GM12878 (cell line): ENCODE data around the gene DNAH9. TPM values are rescaled to one million over a fixed set of nuclear protein-coding genes. Genes with fewer than 3 reads are reported as not detected.

ENCODE experiments used
- ATAC-seq: fragments of 200-7000 bp; cut with Tn5 transposase; 3 replicates; pipeline ENCODE4 v1.9.1; 2020; ENCODE audit warnings: mild to moderate bottlenecking, moderate library complexity
- BruUV-seq: library from RNA; stranded (reverse); fragments of 400-500 nt; replicated peaks from 2 replicates; lab custom pipeline; 2021; lab: Mats Ljungman, UMichigan
- CTCF ChIA-PET: fragments of 300-600 bp; sonication (Branson Sonifier 250); formaldehyde crosslinking; extraction: SDS; loops from one replicate; lab custom pipeline; 2021; ENCODE audit warnings: inconsistent platforms; lab: Yijun Ruan, JAX
- POLR2A ChIA-PET: fragments of 350-600 bp; formaldehyde crosslinking; extraction: SDS; loops from one replicate; lab custom pipeline; 2021; ENCODE audit warnings: inconsistent platforms; lab: Charles Lee
- RAD21 ChIA-PET: fragments of 300-600 bp; sonication (Branson Sonifier 250); formaldehyde crosslinking; loops from one replicate; lab custom pipeline; 2023; ENCODE audit warnings: antibody characterized with exemption; ENCODE audit not compliant: unreplicated experiment; lab: Charles Lee
- SMC1A ChIA-PET: fragments of 300-600 bp; sonication (Branson Sonifier 250); formaldehyde crosslinking; loops from one replicate; lab custom pipeline; 2023; ENCODE audit not compliant: unreplicated experiment, uncharacterized antibody; lab: Charles Lee
- DNase-seq: peaks from one replicate; pipeline ENCODE4 v3.0.0-alpha.2; 2011; ENCODE audit warnings: low read depth, low spot score
- FAIRE-seq: peaks from 3 replicates; lab custom pipeline; 2011; peaks lifted over from hg19 to GRCh38; lab: Jason Lieb, UNC
- H2AFZ ChIP-seq: 2 replicates; pipeline ENCODE4 v1.6.0; 2011; ENCODE audit warnings: low read depth, low read length, control low read depth; ENCODE audit not compliant: control insufficient read depth
- H3K27ac ChIP-seq: 2 replicates; pipeline ENCODE4 v1.5.1; 2011; ENCODE audit warnings: control low read depth; ENCODE audit not compliant: control insufficient read depth, insufficient read depth
- H3K27me3 ChIP-seq, 2 experiments: replicated peaks in 1 of 2; 2 replicates each; pipeline versions ENCODE4 v1.6.0 to v1.6.1; 2011; ENCODE audit warnings: low read length in 1 of 2; ENCODE audit not compliant: control insufficient read depth in 2 of 2, insufficient read depth in 2 of 2
- H3K36me3 ChIP-seq, 2 experiments: 2 replicates each; pipeline ENCODE4 v1.5.1; 2011; ENCODE audit warnings: low read length in 1 of 2; ENCODE audit not compliant: control insufficient read depth in 2 of 2, insufficient read depth in 2 of 2
- H3K4me1 ChIP-seq: 2 replicates; pipeline ENCODE4 v1.6.1; 2011; ENCODE audit warnings: mild to moderate bottlenecking, low read length, moderate library complexity, mixed read lengths; ENCODE audit not compliant: control insufficient read depth, insufficient read depth
- H3K4me2 ChIP-seq: 2 replicates; pipeline ENCODE4 v1.6.0; 2011; ENCODE audit warnings: control low read depth; ENCODE audit not compliant: control insufficient read depth, insufficient read depth
- H3K4me3 ChIP-seq: fragments of 200-600 bp; sonication (generic); 2 replicates; pipeline ENCODE4 v1.5.1; 2016
- H3K79me2 ChIP-seq: 2 replicates; pipeline ENCODE4 v1.6.0; 2011; ENCODE audit warnings: low read length; ENCODE audit not compliant: control insufficient read depth, insufficient read depth
- H3K9ac ChIP-seq: 2 replicates; pipeline ENCODE4 v1.8.0; 2011; ENCODE audit warnings: low read length, control low read depth, mixed read lengths; ENCODE audit not compliant: control insufficient read depth, insufficient read depth
- H3K9me3 ChIP-seq: replicated peaks from 3 replicates; pipeline ENCODE4 v1.5.1; 2011; ENCODE audit warnings: mild to moderate bottlenecking, low read length; ENCODE audit not compliant: control insufficient read depth, insufficient read depth
- H4K20me1 ChIP-seq: 2 replicates; pipeline ENCODE4 v1.6.0; 2011; ENCODE audit not compliant: control insufficient read depth, insufficient read depth
- BCL11A ChIP-seq: IDR thresholded peaks from 2 replicates; pipeline ENCODE4 v1.6.1; 2011; ENCODE audit warnings: low read depth, low read length
- BCLAF1 ChIP-seq: fragments of 450-650 bp; IDR thresholded peaks from 2 replicates; pipeline ENCODE4 v1.6.1; 2017; ENCODE audit warnings: antibody characterized with exemption, mild to moderate bottlenecking, moderate library complexity
- CBX5 ChIP-seq: sonication (generic); IDR thresholded peaks from 2 replicates; pipeline ENCODE4 v1.6.1; 2016; ENCODE audit warnings: low read depth, moderate library complexity, mild to moderate bottlenecking, inconsistent platforms
- CEBPB ChIP-seq, 2 experiments: fragments of 150-350 bp in 1 of 2; IDR thresholded peaks; 2 replicates each; pipeline ENCODE4 v1.6.1; 2012 to 2014; ENCODE audit warnings: low read depth in 2 of 2, low read length in 2 of 2, borderline replicate concordance in 1 of 2, inconsistent platforms in 1 of 2
- ESRRA ChIP-seq: IDR thresholded peaks from 2 replicates; pipeline ENCODE4 v1.6.1; 2012; ENCODE audit warnings: mild to moderate bottlenecking, low read length, improper control_type of control experiment
- GATAD2B ChIP-seq: fragments of 450-650 bp; conservative IDR thresholded peaks from 2 replicates; pipeline ENCODE4 v1.6.1; 2017; ENCODE audit warnings: low read depth, mild to moderate bottlenecking, moderate library complexity
- MTA2 ChIP-seq: fragments of 450-650 bp; IDR thresholded peaks from 2 replicates; pipeline ENCODE4 v1.6.1; 2016; ENCODE audit warnings: low read depth, mild to moderate bottlenecking, moderate library complexity
- MTA3 ChIP-seq: IDR thresholded peaks from 2 replicates; pipeline ENCODE4 v1.6.1; 2012; ENCODE audit warnings: low read length, inconsistent platforms, borderline replicate concordance
- MYB ChIP-seq: fragments of 150-350 bp; IDR thresholded peaks from 2 replicates; pipeline ENCODE4 v1.6.1; 2014; ENCODE audit warnings: mild to moderate bottlenecking, low read depth, low read length, borderline replicate concordance
- NFXL1 ChIP-seq: fragments of 450-650 bp; IDR thresholded peaks from 2 replicates; pipeline ENCODE4 v1.6.1; 2017; ENCODE audit warnings: antibody characterized with exemption, mild to moderate bottlenecking, borderline replicate concordance
- NR2C2 ChIP-seq: IDR thresholded peaks from 2 replicates; pipeline ENCODE4 v1.6.1; 2011; ENCODE audit warnings: borderline replicate concordance, low read depth; ENCODE audit not compliant: control insufficient read depth, insufficient read length
- RB1 ChIP-seq: fragments of 450-650 bp; formaldehyde crosslinking; IDR thresholded peaks from 2 replicates; pipeline ENCODE4 v1.6.1; 2017; ENCODE audit warnings: mild to moderate bottlenecking, borderline replicate concordance
- RFX5 ChIP-seq: IDR thresholded peaks from 2 replicates; pipeline ENCODE4 v1.6.1; 2011; ENCODE audit warnings: low read depth, low read length, improper control_type of control experiment
- SIX5 ChIP-seq: IDR thresholded peaks from 2 replicates; pipeline ENCODE4 v1.6.1; 2011; ENCODE audit warnings: mild to moderate bottlenecking, low read depth, low read length, moderate library complexity; ENCODE audit not compliant: severe bottlenecking
- SREBF2 ChIP-seq: IDR thresholded peaks from 2 replicates; pipeline ENCODE4 v1.6.1; 2012; ENCODE audit warnings: mild to moderate bottlenecking, low read length
- SRF ChIP-seq, 2 experiments: IDR thresholded peaks; 2 replicates each; pipeline ENCODE4 v1.6.1; 2011; ENCODE audit warnings: low read depth in 2 of 2, low read length in 2 of 2, mild to moderate bottlenecking in 1 of 2, moderate library complexity in 1 of 2
- ZNF592 ChIP-seq: fragments of 450-650 bp; IDR thresholded peaks from 2 replicates; pipeline ENCODE4 v1.6.1; 2017; ENCODE audit warnings: mild to moderate bottlenecking, moderate library complexity
- WGBS: methylation state at CpG from one replicate; pipeline ENCODE4 v1.1.6; 2016; ENCODE audit warnings: low lambda C conversion rate; ENCODE audit not compliant: insufficient replicate concordance, insufficient coverage; ENCODE audit errors: missing lambda C conversion rate; 5-methylcytosine and 5-hydroxymethylcytosine counted together
- in situ Hi-C: fragments of 300-500 bp; cut with MboI; formaldehyde crosslinking; loops from 9 replicates; pipeline ENCODE4 v1.14.3; 2018; ENCODE audit warnings: mixed read lengths
- intact Hi-C: fragments of 100-400 bp; cut with micrococcal nuclease; formaldehyde crosslinking; loops from one replicate; pipeline ENCODE4 v1.14.2; 2022; ENCODE audit not compliant: unreplicated experiment
- polyA plus RNA-seq, 11 experiments: library from polyadenylated mRNA; depleted of rRNA in 4 of 11; unstranded in 6 of 11; stranded (reverse) in 5 of 11; fragments of >200 nt; fragmentation: Nextera tagmentation in 4 of 11; fragmentation: Illumina TruSeq in 1 of 11; extraction: Ambion mirVana in 4 of 11; extraction: Trizol in 1 of 11; gene quantifications; 1 replicate in 1 of 11; 2 replicates in 10 of 11; pipeline versions ENCODE4 v1.2.1 to v1.2.3, GENCODE V29; 2011 to 2016; ENCODE audit warnings: inconsistent platforms in 2 of 11, missing spikeins in 2 of 11, low read depth in 1 of 11
- total RNA-seq, 4 experiments: library from RNA; depleted of rRNA in 3 of 4; stranded (reverse); fragments of >200 nt in 3 of 4; fragmentation: Illumina TruSeq in 1 of 4; extraction: Trizol in 1 of 4; gene quantifications; 2 replicates each; pipeline versions ENCODE4 v1.2.1 to v1.2.3, GENCODE V29; 2013 to 2021

The DNAH9 gene
- total and polyA plus RNA-seq, 10 of the 15 experiments (the other 5 are each of a cell fraction or from before 2014, with no cell fraction given): 0.10 to 0.40 (median 0.19) TPM; not detected in 7

DNA sequence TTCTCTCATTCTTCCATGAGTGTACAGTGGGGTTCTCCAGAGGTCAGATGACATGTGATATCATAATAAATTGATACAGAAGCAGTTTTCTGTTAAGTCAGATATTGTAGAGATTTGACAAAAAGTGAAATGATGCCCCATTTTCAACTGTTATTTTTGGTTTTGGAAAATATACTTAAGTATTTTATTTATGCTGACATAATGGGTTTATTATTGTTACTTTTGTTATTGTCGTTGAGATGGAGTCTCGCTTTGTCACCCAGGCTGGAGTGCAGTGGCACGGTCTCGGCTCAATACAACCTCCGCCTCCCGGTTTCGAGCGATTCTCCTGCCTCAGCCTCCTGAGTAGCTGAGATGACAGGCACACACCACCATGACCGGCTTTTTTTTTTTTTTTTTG lies 94.4 kb downstream of the DNAH9 start:
- in situ Hi-C loops: no loop called here
- Histone ChIP-seq H3K4me3 (no peak overlapping the region), H3K27ac (no peak overlapping the region), H4K20me1 (no peaks in the 10 kb centered on the region), H3K79me2 (no peaks in the 10 kb centered on the region), H2AFZ (no peak overlapping the region), H3K4me1 (no peaks in the 10 kb centered on the region), H3K9ac (no peak overlapping the region), H3K27me3 (no peaks in the 10 kb centered on the region), H3K4me2 (no peak overlapping the region), H3K9me3 (no peaks in the 10 kb centered on the region; the same call in 2 of the 3 replicates), H3K36me3 (no peaks in the 10 kb centered on the region)
- TF ChIP-seq ZNF592: no peak
- TF ChIP-seq MYB: no peak
- no peak for TF ChIP-seq MTA2
- TF ChIP-seq CBX5: no peak
- TF ChIP-seq NFXL1: no peak
- no peak for TF ChIP-seq CEBPB (IDR thresholded peaks at IDR 0.05; ENCODE audit: borderline replicate concordance in 1 of 2, low read depth in 2 of 2, low read length in 2 of 2)
- TF ChIP-seq SREBF2: no peak
- TF ChIP-seq BCLAF1: no peak
- TF ChIP-seq SRF (IDR thresholded peaks at IDR 0.05; ENCODE audit: low read depth in 2 of 2, low read length in 2 of 2): no peak
- TF ChIP-seq ESRRA: no peak
- no peak for TF ChIP-seq NR2C2
- no peak for TF ChIP-seq RFX5
- no peak for TF ChIP-seq GATAD2B
- no peak for TF ChIP-seq RB1
- no peak for TF ChIP-seq SIX5
- no peak for TF ChIP-seq MTA3
- TF ChIP-seq BCL11A: no peak
- ChIA-PET CTCF (no interaction called here), RAD21 (no interaction called here), SMC1A (no interaction called here), POLR2A (no interaction called here)
- BruUV-seq: no TSS peak
- FAIRE-seq (no peak), DNase-seq (no peak), ATAC-seq (no peak)
- intact Hi-C loops: no loop called here
- 75% methylated on average over 8 of the region's 9 CpGs for WGBS
